Femur (tissue), 1 donor: Measurements from ENCODE around the gene OR52E6.

Experiments used
- DNase-seq: peaks from one replicate; pipeline ENCODE4 v3.0.0-alpha.2; 2017

Gene OR52E6

DNA sequence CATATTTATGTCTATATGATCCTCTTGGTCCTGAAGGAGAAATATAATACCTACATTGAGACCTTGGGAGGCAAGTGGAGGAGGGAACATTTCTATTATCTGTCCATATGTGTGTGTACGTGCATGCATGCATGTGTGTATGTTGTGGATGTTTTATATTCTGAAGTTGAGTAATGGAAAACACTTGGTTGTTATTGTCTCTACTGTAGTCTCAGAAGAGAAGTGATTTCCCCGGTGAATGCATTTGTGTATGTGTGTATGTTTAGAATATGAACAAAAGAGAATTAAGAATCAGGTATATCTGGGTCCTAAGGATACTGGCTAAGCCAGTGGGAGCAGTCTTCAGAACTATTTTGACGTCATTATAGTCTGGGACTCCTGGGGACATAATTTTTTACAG lies 50.5 kb downstream of the OR52E6 start, which contains the start of gene OR52N1:
Gene OR52N1, minus strand, starts transcription at position 101 of the 400 bp plus-strand sequence. CDS start 2,449 bp downstream, outside the sequence.
- DNase-seq = no peak
